NT2/D1 (cell line): ENCODE data around the gene MEF2C.
"Not testable (repeated sequence)": the region's sequence is repeated elsewhere in the genome, so short reads cannot be mapped to it uniquely, and the experiment has no call there.

Experiments used
- DNase-seq: peaks from one replicate; pipeline ENCODE4 v3.0.0-alpha.2; 2011; ENCODE audit warnings: low read depth, low spot score
- H3K27me3 ChIP-seq: 2 replicates; pipeline ENCODE4 v1.6.0; 2011; ENCODE audit warnings: mild to moderate bottlenecking; ENCODE audit not compliant: insufficient read length, insufficient read depth
- H3K36me3 ChIP-seq: 2 replicates; pipeline ENCODE4 v1.6.1; 2011; ENCODE audit warnings: mild to moderate bottlenecking, low read length, mixed read lengths; ENCODE audit not compliant: insufficient read depth, insufficient read length
- H3K4me1 ChIP-seq: 2 replicates; pipeline ENCODE4 v1.5.1; 2011; ENCODE audit not compliant: insufficient read depth, insufficient read length
- H3K4me3 ChIP-seq: 2 replicates; pipeline ENCODE4 v1.5.1; 2011; ENCODE audit warnings: low read depth; ENCODE audit not compliant: insufficient read length
- H3K9ac ChIP-seq: 2 replicates; pipeline ENCODE4 v1.6.0; 2011; ENCODE audit warnings: low read depth; ENCODE audit not compliant: insufficient read length
- H3K9me3 ChIP-seq: 2 replicates; pipeline ENCODE4 v1.5.1; 2011; ENCODE audit warnings: mild to moderate bottlenecking, low read length; ENCODE audit not compliant: insufficient read depth
- SUZ12 ChIP-seq: IDR thresholded peaks from 2 replicates; pipeline ENCODE4 v1.6.1; 2011; ENCODE audit not compliant: insufficient read length, insufficient read depth; ENCODE audit errors: extremely low read depth
- YY1 ChIP-seq: IDR thresholded peaks from 2 replicates; pipeline ENCODE4 v1.6.1; 2011; ENCODE audit not compliant: insufficient read length, insufficient read depth
- ZNF274 ChIP-seq: IDR thresholded peaks from 2 replicates; pipeline ENCODE4 v1.6.1; 2011; ENCODE audit warnings: mild to moderate bottlenecking, low read depth, low read length

MEF2C gene

DNA sequence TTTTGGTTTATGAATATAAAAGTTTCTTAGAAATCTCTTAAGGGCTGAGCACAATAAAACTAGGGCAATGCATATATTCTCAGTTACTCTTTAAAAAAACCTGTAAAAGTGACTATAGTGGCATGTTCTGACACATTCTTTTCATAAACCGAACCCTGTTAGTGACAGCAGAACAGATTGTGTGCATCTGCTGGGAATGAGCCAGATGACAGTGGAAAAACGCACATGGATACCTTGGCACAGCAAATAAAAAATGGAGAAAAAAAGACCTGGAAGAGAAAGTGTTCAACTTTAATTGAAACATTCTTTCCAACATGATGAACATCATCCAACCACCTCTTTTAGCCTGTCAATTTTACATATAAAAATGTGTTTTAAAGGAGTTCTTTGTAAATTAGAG, 12.7 kb downstream of the MEF2C start:
- H3K9ac ChIP-seq: no peak overlapping the region
- H3K4me1 ChIP-seq: no peaks in the 10 kb centered on the region
- no peaks in the 10 kb centered on the region for H3K9me3 ChIP-seq
- no peaks in the 10 kb centered on the region for H3K36me3 ChIP-seq
- no peak for DNase-seq
- H3K4me3 ChIP-seq: no peak overlapping the region
- no peaks in the 10 kb centered on the region for H3K27me3 ChIP-seq
- TF ChIP-seq ZNF274 (no peak), SUZ12 (no peak), YY1 (no peak)

DNA sequence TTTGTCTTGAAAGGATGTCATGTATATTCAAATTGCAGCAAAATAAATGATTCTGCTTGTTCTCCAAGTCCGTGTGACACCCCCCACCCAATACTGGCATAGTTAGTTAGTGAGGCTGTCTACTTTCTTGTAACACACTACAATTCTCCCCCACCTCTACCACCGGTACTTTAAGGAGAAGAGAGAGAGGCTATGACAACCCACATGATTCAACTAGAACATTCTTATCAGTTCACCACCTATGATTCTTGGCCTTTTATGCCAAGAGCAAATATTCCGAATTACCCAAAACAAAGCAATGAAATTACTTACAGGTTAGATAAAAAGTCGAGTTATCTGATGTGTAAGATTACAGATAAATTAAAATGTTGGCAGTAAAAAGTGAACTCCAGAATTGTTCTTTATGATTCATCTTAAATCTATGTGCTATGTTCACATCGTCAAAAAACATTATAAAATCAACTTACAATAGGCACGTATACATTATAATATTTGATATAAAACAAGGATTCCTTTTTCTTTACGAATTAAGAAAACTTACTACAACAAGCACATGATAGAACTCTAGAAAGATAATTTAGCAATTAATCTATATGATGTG, 14.4 kb downstream of the MEF2C start:
- Histone ChIP-seq H3K4me1 (no peaks in the 10 kb centered on the region), H3K9me3 (no peaks in the 10 kb centered on the region), H3K9ac (no peak overlapping the region), H3K4me3 (no peak overlapping the region), H3K27me3 (no peaks in the 10 kb centered on the region), H3K36me3 (no peaks in the 10 kb centered on the region)
- TF ChIP-seq ZNF274: no peak
- TF ChIP-seq SUZ12: no peak
- TF ChIP-seq YY1: no peak
- DNase-seq: no peak

DNA sequence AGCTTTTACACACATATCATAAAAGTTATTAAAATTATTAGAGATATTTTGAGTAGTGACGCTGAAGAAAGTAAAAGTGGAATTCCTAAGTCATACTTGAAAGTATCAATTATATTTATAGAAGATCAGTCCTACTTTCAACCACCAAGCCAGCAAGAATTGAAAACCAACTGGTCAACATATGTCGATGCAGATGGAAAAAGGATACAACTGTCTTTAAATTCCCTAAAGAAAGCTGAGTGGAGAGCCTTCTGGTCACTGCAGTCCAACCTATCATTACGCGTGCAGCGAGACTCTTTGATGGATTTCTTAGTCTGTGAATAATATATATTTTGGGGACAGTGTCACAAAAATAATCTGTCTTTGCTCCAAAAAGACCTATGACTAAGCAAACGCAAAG, 15.3 kb downstream of the MEF2C start:
- H3K4me1 ChIP-seq: no peaks in the 10 kb centered on the region
- no peak overlapping the region for H3K9ac ChIP-seq
- no peak overlapping the region for H3K4me3 ChIP-seq
- H3K9me3 ChIP-seq: no peaks in the 10 kb centered on the region
- no peaks in the 10 kb centered on the region for H3K36me3 ChIP-seq
- H3K27me3 ChIP-seq: no peaks in the 10 kb centered on the region
- DNase-seq: no peak
- no peak for TF ChIP-seq YY1
- no peak for TF ChIP-seq SUZ12

DNA sequence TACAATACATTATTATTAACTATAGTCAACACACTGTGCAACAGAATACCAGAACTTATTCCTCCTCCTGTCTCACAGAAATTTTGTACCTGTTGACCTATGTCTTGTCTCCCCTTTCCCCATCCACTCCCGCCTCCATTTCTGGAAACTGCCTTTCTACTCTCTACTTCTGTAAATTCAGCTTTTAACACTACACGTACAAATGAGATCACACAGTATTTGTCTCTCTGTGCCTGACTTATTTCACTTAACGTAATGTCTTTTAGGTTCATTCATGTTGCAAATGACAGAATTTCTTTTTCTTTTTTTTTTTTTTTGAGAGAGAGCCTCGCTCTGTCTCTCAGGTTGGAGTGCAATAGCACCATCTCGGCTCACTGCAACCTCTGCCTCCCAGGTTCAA, 19.5 kb downstream of the MEF2C start:
- no peak overlapping the region for H3K9ac ChIP-seq
- no peak overlapping the region for H3K4me3 ChIP-seq
- no peaks in the 10 kb centered on the region for H3K9me3 ChIP-seq
- no peaks in the 10 kb centered on the region for H3K36me3 ChIP-seq
- no peak for TF ChIP-seq ZNF274
- TF ChIP-seq YY1: no peak
- TF ChIP-seq SUZ12: no peak
- no peak for DNase-seq
- no peaks in the 10 kb centered on the region for H3K4me1 ChIP-seq
- no peaks in the 10 kb centered on the region for H3K27me3 ChIP-seq

DNA sequence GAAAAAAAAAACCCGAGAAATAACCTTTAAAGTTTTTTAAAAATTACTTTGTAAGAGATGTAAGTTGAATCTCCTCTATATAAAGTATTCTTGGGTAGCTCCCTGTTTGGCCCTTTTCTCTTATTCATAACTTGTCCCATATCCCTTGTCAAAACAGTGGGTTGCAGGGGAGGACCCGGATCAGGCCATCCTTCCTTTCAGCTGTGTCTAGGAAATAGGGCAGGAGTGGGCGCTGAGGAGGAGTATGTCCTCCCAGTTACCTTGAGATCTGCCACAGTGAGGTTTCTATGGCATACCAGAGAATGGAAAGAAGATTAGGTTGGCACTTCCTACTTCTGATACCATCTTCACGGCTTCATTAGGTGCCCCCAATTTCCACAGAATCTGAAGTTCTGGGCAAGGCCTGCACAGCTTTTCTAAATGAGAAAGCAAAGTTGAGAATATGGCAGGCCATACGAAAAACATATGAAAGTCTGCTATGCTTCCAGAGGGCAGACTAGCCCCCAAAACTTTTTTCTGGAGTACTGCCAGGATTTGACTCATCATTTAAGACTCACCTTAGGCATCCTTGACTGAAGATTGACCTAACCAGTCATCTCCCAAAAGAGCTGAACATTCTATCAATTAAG, 20.3 kb downstream of the MEF2C start:
- no peak overlapping the region for H3K4me3 ChIP-seq
- no peak for DNase-seq
- no peaks in the 10 kb centered on the region for H3K36me3 ChIP-seq
- no peak overlapping the region for H3K9ac ChIP-seq
- no peaks in the 10 kb centered on the region for H3K9me3 ChIP-seq
- H3K4me1 ChIP-seq: no peaks in the 10 kb centered on the region
- TF ChIP-seq ZNF274 (no peak), SUZ12 (no peak), YY1 (no peak)
- no peaks in the 10 kb centered on the region for H3K27me3 ChIP-seq

DNA sequence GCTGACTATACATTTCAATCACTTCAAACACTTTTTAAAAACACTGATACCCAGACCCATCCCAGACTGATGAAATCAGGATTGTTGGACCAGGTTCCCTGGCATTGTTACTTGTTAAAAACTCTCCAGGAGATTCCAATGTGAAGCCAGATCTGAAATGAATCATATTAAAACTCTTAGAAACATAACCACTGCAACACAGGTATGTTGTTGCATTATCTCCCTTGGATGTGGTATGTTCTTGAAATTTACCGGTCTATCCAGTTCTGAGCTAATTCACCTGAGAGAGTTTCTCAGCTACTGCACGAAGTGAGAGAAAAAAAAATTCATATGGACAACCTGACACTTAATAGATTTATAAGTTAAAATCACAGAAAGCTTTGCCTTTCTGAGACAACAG, 21.8 kb downstream of the MEF2C start:
- Histone ChIP-seq H3K9ac (no peak overlapping the region), H3K27me3 (no peaks in the 10 kb centered on the region), H3K36me3 (no peaks in the 10 kb centered on the region), H3K9me3 (peaks cover 12% of the 10 kb centered on the region; the same call in 1 of the 2 replicates), H3K4me1 (no peaks in the 10 kb centered on the region), H3K4me3 (no peak overlapping the region)
- TF ChIP-seq SUZ12 (no peak), ZNF274 (no peak), YY1 (no peak)
- DNase-seq: no peak

DNA sequence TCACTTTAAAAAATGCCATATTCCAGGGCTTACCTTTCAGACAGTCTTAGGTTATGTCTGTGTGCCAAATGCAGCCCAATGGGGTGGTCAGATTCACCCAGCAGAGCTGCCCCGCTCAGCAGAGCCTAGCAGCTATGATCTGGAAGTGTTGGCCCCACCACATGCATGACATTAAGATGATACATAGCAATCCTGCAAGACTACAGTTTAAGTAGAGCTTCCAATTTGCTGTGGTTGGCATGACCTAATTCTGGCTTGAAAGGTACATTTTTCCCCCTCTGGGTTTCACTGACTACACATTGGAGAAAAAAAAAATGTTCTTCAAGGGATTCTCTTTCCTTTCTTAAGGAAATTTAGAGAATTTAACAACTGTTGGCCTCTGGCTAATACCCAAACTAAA, 22.5 kb downstream of the MEF2C start:
- no peak for TF ChIP-seq SUZ12
- TF ChIP-seq ZNF274: no peak
- TF ChIP-seq YY1: no peak
- no peaks in the 10 kb centered on the region for H3K4me1 ChIP-seq
- no peak overlapping the region for H3K9ac ChIP-seq
- H3K27me3 ChIP-seq: no peaks in the 10 kb centered on the region
- H3K4me3 ChIP-seq: no peak overlapping the region
- peaks cover 15% of the 10 kb centered on the region; the same call in 1 of the 2 replicates for H3K9me3 ChIP-seq
- H3K36me3 ChIP-seq: no peaks in the 10 kb centered on the region
- DNase-seq: no peak

DNA sequence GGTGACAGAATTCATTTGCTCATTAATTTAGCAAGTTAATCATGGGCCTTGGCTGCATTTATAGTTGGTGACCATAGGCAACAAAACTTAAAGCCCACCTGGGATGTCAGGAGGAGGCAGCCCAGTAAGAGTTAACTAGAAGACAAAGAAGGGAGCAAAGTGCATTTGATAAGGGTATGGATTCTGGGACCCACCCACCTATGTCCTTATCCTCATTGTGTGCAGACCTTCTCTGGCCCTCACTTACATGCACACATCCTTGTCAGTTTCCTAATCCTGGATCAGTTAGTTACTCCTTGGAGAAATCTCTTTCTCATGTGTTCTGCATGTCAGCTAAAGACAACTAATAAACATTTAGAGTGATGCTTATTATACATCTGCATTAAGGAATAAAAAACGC, 24.6 kb downstream of the MEF2C start:
- DNase-seq: no peak
- Histone ChIP-seq H3K9me3 (peaks cover 15% of the 10 kb centered on the region; the same call in 1 of the 2 replicates), H3K36me3 (no peaks in the 10 kb centered on the region), H3K27me3 (no peaks in the 10 kb centered on the region), H3K4me3 (no peak overlapping the region), H3K9ac (no peak overlapping the region), H3K4me1 (no peaks in the 10 kb centered on the region)
- TF ChIP-seq YY1: no peak
- TF ChIP-seq ZNF274: no peak
- no peak for TF ChIP-seq SUZ12

DNA sequence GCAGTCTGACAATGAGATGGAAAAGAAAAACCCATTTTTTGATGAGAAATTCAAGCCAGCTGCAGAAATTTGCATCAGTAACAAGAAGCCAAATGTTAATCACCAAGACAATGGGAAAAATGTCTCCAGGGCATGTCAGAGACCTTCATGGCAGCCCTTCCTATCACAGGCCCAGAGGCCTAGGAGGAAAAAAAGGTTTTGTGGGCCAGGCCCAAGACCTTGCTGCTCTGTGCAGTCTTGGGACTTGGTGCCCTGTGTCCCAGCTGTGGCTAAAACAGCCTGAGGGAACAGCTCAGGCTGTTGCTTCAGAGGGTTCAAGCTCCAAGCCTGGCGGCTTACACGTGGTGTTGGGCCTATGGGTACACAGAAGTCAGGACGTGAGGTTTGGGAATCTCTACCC, 26.6 kb downstream of the MEF2C start:
- H3K27me3 ChIP-seq, H3K4me3 ChIP-seq: not testable (repeated sequence)

More for the DNA sequence above, 26.6 kb downstream of the MEF2C start:
- H3K36me3 ChIP-seq, DNase-seq, H3K4me1 ChIP-seq, H3K9ac ChIP-seq: not testable (repeated sequence)
- H3K9me3 ChIP-seq: peaks cover 15% of the 10 kb centered on the region; the same call in 1 of the 2 replicates
